ENCODE results near the gene PCNX2. TPM values are rescaled to one million over a fixed set of nuclear protein-coding genes. Genes with fewer than 3 reads are reported as not detected.

The PCNX2 gene, protein sequence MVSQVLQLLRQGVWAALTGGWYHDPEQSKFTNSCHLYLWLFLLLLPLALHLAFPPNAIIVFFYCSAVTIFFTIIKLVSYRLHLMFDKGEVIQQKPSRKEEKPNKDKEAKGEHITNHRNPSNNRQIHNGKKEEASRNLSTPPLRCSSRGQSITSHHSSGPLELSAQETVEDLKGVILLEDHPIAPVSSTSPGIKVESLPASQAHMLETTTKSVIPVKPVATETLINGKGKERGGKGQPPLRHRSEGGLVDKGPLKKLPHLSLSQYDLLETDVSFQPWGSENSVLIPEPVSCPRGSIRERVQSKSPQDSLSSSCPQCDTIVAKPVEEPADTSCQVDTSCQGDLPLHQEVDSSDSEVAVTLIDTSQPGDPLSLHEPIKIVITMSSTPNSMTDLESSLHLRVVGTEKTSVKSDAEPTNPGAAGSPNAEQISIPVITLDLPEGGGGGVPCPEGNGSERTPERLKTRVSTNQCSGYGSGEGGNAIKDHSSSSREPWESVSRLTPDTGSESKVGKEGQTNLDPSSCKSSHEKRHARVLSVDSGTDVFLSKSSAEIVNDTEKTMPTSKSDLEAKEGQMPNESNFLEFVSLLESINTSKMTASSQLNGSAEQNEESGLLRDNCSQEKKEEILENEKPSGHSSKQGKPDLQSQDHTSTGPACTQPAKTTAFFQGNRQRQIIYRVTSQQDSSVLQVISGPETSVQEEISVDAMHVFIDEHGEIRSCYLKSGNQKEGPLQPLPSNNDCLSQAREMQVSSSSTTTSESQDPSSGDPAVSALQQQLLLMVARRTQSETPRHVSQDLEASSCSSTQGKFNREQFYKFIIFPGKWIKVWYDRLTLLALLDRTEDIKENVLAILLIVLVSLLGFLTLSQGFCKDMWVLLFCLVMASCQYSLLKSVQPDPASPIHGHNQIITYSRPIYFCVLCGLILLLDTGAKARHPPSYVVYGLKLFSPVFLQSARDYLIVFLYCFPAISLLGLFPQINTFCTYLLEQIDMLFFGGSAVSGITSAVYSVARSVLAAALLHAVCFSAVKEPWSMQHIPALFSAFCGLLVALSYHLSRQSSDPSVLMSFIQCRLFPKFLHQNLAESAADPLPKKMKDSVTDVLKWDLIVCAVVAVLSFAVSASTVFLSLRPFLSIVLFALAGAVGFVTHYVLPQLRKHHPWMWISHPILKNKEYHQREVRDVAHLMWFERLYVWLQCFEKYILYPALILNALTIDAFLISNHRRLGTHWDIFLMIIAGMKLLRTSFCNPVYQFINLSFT (N-terminal part only)
- total RNA-seq (10 to 100 TPM; 64.1 to 70.1 TPM), total RNA-seq (113 to 129 reads per million in 2 donors)

DNA sequence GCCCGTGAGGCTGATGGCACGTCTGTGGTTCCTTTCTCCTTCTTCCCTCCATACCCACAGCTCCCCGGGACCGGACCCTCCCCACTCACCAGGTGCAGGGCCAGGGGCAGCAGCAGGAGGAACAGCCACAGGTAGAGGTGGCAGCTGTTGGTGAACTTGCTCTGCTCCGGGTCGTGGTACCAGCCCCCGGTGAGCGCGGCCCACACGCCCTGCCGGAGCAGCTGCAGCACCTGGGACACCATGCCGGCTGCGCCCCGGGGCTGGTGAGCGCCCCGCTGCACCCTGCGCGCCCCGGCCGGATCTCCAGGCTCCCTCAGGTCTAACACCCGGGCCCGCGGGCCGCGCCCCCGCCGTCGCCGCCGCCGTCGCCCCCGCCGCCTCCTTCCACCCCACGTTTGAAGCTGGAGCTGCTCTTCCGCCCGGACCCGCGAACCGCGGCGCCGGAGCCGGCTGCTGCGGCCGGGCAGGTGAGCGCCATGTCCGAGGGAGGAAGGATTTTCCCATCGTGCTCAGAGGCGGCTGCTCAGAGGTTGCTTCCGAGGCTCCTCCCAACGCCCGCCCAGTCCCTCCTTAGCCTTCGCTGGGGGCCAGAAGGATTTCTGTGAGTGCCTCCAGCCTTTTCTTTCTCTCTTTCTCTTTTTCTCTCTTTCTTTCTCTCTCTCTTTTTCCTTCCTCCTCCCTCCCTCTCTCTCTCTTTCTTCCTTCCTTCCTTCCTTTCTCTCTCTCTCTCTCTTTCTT lies at the start of gene PCNX2:
Gene PCNX2, minus strand, starts transcription at position 489 of the 738 bp plus-strand sequence. Its CDS starts 247 bp downstream, at position 242.
- H3K4me1 Mint-ChIP-seq, result peaks cover 34% of the 10 kb centered on the region
- no peaks in the 10 kb centered on the region for H3K36me3 Mint-ChIP-seq (ENCODE audit: low read depth)
- no peak within 1 kb of the TSS for H3K4me3 Mint-ChIP-seq
- ATAC-seq, result peak; percentile 90
- peak within 1 kb of the TSS; percentile 96 for H3K27ac Mint-ChIP-seq
- H3K27me3 Mint-ChIP-seq, result no peaks in the 10 kb centered on the region
- H3K9me3 ChIP-seq (ENCODE audit: control insufficient read depth, low read length, poor library complexity, severe bottlenecking), result no peaks in the 10 kb centered on the region
- DNase-seq, result peak; percentile 38 to 50 (median 46)

DNA sequence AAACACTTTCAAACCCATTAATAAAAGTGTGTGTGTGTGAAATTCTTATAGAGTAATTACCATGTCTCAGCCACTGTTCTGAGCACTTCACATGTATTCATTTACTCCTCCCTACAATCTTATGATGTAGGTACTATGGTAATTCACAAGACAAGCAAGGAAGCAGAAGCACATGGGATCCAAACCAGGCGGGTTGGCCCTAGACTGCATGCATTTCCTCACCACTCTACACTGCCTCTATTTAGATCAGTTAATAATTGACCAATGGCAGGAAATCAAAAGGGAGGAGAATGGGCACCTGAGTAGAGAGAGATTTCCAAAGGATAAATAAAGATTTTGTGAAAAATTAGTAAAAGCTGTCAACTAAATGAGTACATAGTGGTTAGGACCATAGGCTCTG lies 47.7 kb upstream of the PCNX2 start:
- H3K27me3 Mint-ChIP-seq, result peaks cover 25% of the 10 kb centered on the region

DNA sequence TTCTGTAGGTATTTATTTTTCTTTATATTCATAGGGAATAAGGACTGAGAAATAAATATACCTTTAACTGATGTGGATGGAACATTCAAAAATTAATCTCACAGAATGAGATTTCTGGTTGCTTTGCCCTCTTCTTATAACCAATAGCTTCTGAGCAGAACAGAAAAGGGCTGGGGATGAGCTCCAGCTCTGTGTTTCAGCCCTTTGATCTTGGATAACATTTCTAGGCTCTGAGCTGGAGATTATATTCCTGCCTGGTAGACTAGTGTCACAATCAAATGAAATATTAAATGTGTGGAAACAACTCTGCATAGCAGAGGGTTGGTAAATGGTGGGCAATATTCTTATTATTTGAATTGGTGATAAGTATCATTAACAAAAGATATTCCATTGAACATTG lies 46.6 kb upstream of the PCNX2 start:
- H3K4me1 Mint-ChIP-seq, result peaks cover 2% of the 10 kb centered on the region
- no peak overlapping the region for H3K27ac Mint-ChIP-seq
- H3K36me3 Mint-ChIP-seq (ENCODE audit: low read depth), result peaks cover 5% of the 10 kb centered on the region
- DNase-seq (no peak), ATAC-seq (no peak)
- no peak overlapping the region for H3K4me3 Mint-ChIP-seq
- no peaks in the 10 kb centered on the region for H3K9me3 ChIP-seq (ENCODE audit: control insufficient read depth, low read length, poor library complexity, severe bottlenecking)
- H3K27me3 Mint-ChIP-seq, result peaks cover 36% of the 10 kb centered on the region

More for the DNA sequence above, 47.7 kb upstream of the PCNX2 start:
- Mint-ChIP-seq H3K4me3 (no peak overlapping the region), H3K4me1 (peaks cover 2% of the 10 kb centered on the region), H3K36me3 (ENCODE audit: low read depth) (peaks cover 5% of the 10 kb centered on the region), H3K27ac (no peak overlapping the region)
- no peak for ATAC-seq
- no peak for DNase-seq
- H3K9me3 ChIP-seq (ENCODE audit: control insufficient read depth, low read length, poor library complexity, severe bottlenecking), result no peaks in the 10 kb centered on the region

DNA sequence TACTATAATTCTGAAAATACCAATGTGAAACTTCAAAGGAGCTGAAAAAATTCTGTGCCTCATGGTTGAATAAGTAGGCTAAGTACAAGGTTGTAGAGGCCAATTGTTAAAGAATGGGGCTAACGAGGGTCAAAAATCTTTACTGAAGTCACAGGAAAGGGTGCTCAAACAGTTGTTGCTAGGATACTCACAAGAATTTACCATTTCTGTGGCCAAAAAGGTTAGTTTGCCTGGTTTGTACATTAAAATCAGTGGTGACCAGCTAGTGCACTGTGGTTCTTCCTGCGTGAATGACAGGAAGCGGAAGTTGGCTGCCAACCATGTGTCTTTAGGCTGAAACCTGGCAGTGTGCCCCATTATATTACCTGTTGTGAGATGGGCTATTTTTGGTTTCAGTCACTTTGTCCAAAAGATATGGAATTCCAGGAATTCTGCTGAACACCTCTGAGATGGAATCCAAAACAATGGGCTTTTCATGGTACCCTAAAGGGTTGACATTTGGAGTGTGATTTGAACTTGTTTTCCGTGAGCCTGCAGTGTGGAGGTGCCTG lies 45.5 kb upstream of the PCNX2 start:
- H3K4me3 Mint-ChIP-seq, result peak overlapping the region; percentile 33
- DNase-seq, result no peak
- H3K9me3 ChIP-seq (ENCODE audit: control insufficient read depth, low read length, poor library complexity, severe bottlenecking), result no peaks in the 10 kb centered on the region
- peaks cover 42% of the 10 kb centered on the region for H3K27me3 Mint-ChIP-seq
- H3K27ac Mint-ChIP-seq, result no peak overlapping the region
- ATAC-seq, result no peak
- H3K4me1 Mint-ChIP-seq, result peaks cover 2% of the 10 kb centered on the region
- peaks cover 8% of the 10 kb centered on the region for H3K36me3 Mint-ChIP-seq (ENCODE audit: low read depth)

DNA sequence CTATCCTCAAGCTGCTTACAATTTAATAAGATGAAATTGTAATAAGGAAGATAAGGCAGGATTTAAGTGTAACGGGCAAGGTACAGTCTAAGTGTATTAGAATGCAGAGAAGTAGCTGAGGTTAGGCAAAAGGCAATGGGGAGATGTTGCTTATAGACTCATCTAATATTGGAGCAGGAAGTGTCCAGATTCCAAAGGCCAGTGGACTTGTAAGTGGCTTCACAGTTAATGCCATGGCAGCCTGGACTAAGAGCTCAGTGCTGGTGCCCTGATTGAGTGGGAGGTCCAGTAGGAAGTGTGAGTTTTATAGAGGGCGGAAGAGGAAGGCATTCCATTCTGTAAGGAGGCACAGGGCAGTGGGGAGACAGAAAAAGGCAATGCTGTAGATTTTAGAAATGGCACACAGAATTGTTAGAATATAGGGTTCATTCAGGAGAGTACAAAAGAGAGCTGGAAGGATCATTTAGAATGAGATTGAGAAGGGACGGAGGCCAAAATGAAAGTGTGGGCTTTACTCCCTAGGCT lies 44.6 kb upstream of the PCNX2 start:
- H3K4me3 Mint-ChIP-seq, result no peak overlapping the region
- H3K9me3 ChIP-seq (ENCODE audit: control insufficient read depth, low read length, poor library complexity, severe bottlenecking), result no peaks in the 10 kb centered on the region
- ATAC-seq, result no peak
- DNase-seq, result no peak
- H3K4me1 Mint-ChIP-seq, result peaks cover 2% of the 10 kb centered on the region
- no peak overlapping the region for H3K27ac Mint-ChIP-seq
- peaks cover 8% of the 10 kb centered on the region for H3K36me3 Mint-ChIP-seq (ENCODE audit: low read depth)
- H3K27me3 Mint-ChIP-seq, result peaks cover 42% of the 10 kb centered on the region

DNA sequence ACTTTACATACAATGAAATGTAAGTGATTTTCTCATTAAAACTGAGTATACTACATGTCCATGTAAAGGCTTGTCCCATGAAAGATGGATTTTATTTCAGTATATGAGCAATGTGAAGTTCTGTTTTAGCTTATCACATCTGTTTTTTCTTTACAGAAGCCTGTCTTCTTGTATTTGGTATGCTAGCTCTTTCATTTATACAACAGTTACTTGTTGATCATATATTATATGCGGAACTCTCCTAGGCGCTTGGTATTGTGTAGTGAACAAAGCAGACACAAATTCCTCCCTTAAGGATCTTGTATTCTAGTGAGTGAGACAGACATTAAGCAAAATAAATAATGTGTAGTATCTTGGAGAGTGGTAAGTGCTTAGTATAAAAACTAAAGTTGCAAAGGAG lies 42.6 kb upstream of the PCNX2 start:
- H3K36me3 Mint-ChIP-seq (ENCODE audit: low read depth), result peaks cover 8% of the 10 kb centered on the region
- no peak overlapping the region for H3K4me3 Mint-ChIP-seq
- H3K27me3 Mint-ChIP-seq, result peaks cover 49% of the 10 kb centered on the region
- H3K27ac Mint-ChIP-seq, result no peak overlapping the region
- no peak for ATAC-seq
- peaks cover 2% of the 10 kb centered on the region for H3K4me1 Mint-ChIP-seq
- H3K9me3 ChIP-seq (ENCODE audit: control insufficient read depth, low read length, poor library complexity, severe bottlenecking), result no peaks in the 10 kb centered on the region
- DNase-seq, result no peak

DNA sequence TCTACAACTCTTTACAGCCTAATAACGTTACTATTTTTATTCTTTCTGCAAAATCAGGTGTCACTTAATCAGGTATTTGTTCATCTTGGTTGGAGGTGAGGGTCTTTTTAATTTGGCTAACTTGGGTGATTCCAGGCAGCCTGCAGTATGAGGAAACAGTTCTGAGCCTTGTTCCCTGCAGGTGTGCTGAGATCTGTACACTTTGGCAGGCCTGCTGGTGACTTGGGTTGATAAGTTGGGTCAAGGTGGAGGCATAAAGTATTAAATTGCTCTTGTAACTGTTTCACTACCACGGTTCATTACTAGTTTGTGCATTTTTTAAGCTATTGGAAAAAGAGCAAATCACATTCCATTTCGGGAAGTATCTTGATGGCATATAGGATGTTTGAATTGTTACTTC lies 42.0 kb upstream of the PCNX2 start:
- ATAC-seq (no peak), DNase-seq (no peak)
- Mint-ChIP-seq H3K27ac (no peak overlapping the region), H3K27me3 (peaks cover 49% of the 10 kb centered on the region), H3K36me3 (ENCODE audit: low read depth) (peaks cover 8% of the 10 kb centered on the region), H3K4me1 (peaks cover 2% of the 10 kb centered on the region), H3K4me3 (no peak overlapping the region)
- no peaks in the 10 kb centered on the region for H3K9me3 ChIP-seq (ENCODE audit: control insufficient read depth, low read length, poor library complexity, severe bottlenecking)

DNA sequence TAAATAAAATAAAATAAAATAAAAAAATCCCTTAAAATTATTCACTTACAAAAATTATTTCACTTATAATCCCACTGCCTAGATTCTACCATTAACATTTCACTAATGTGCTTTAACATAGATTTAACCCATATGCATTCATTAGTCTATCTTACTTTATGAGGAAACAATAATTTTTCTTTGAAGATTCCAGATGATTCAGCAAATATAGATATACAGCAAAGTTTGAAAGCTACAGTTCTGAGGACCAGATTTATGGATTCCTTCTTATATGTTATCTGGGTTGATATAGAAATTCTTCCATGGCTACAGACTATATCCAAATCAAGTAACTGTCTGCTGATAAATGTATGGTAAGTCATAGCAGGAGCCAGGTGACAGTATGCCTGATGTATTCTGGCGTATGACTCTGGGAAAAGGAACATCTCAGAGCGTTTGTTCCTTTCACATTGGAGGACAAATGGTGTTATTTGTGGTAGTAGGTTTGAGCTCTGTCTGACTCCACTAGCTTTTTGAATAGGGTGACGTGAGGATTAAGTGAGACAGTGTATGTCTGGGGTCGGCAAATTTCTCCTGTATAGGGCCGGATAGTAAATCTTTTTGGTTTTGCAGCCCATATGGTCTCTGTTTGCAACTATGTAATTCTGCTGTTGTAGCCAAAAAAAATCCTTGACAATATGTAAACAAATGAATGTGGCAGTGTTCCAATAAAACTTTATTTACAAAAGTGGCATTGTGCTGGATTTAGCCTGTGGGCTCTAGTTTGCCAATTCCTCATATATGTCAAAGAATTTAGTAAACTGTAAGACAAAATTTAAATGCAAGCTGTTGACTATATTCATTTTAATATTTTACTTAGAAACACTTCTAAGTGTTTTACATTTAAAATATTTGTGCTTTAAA lies 41.3 kb upstream of the PCNX2 start:
- peaks cover 2% of the 10 kb centered on the region for H3K4me1 Mint-ChIP-seq
- ATAC-seq (no peak), DNase-seq (no peak)
- H3K27ac Mint-ChIP-seq, result no peak overlapping the region
- peaks cover 43% of the 10 kb centered on the region for H3K27me3 Mint-ChIP-seq
- H3K36me3 Mint-ChIP-seq (ENCODE audit: low read depth), result peaks cover 8% of the 10 kb centered on the region
- H3K9me3 ChIP-seq (ENCODE audit: control insufficient read depth, low read length, poor library complexity, severe bottlenecking), result no peaks in the 10 kb centered on the region
- no peak overlapping the region for H3K4me3 Mint-ChIP-seq

DNA sequence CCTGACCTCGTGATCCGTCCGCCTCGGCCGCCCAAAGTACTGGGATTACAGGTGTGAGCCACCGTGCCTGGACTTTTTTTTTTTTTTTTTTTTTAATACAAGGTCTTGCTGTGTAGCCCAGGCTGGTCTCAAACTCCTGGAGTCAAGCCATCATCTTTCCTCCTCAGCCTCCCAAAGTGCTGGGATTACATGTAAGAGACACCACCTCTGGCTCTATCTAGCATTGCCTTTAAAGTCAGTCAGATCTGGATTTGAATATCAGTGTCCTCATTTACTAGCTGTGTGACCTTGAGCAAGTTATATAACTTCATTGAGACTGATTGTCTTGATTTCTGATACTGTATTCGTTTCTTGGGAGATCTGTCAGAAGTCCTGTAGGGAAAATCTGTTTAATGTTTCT lies 38.6 kb upstream of the PCNX2 start:
- H3K9me3 ChIP-seq (ENCODE audit: control insufficient read depth, low read length, poor library complexity, severe bottlenecking), result no peaks in the 10 kb centered on the region
- peaks cover 3% of the 10 kb centered on the region for H3K36me3 Mint-ChIP-seq (ENCODE audit: low read depth)
- DNase-seq (no peak), ATAC-seq (no peak)
- H3K27me3 Mint-ChIP-seq, result peaks cover 30% of the 10 kb centered on the region
- H3K27ac Mint-ChIP-seq, result no peak overlapping the region
- H3K4me1 Mint-ChIP-seq, result no peaks in the 10 kb centered on the region
- H3K4me3 Mint-ChIP-seq, result no peak overlapping the region

DNA sequence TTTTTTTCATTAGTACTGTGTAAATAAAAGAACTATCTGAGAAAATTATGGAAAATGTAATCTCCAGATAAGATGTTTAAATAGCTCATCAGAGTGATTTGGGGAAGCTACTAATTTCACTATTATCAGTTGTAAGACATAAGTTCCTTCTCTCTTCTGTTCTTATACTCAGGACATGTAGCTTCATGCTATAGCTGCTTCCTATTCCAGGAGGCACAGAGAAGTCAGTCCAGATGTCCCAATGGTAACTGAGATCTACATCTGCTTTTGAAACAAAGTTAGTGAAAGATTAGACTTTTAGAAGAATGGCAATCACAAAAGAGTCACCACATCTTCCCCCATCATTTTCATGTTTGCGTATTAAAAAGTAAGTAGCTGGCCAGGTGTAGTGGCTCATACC lies 37.6 kb upstream of the PCNX2 start:
- no peak overlapping the region for H3K27ac Mint-ChIP-seq
- DNase-seq (no peak), ATAC-seq (no peak)
- H3K27me3 Mint-ChIP-seq, result peaks cover 22% of the 10 kb centered on the region
- no peak overlapping the region for H3K4me3 Mint-ChIP-seq
- peaks cover 3% of the 10 kb centered on the region for H3K36me3 Mint-ChIP-seq (ENCODE audit: low read depth)
- H3K4me1 Mint-ChIP-seq, result no peaks in the 10 kb centered on the region
- no peaks in the 10 kb centered on the region for H3K9me3 ChIP-seq (ENCODE audit: control insufficient read depth, low read length, poor library complexity, severe bottlenecking)

DNA sequence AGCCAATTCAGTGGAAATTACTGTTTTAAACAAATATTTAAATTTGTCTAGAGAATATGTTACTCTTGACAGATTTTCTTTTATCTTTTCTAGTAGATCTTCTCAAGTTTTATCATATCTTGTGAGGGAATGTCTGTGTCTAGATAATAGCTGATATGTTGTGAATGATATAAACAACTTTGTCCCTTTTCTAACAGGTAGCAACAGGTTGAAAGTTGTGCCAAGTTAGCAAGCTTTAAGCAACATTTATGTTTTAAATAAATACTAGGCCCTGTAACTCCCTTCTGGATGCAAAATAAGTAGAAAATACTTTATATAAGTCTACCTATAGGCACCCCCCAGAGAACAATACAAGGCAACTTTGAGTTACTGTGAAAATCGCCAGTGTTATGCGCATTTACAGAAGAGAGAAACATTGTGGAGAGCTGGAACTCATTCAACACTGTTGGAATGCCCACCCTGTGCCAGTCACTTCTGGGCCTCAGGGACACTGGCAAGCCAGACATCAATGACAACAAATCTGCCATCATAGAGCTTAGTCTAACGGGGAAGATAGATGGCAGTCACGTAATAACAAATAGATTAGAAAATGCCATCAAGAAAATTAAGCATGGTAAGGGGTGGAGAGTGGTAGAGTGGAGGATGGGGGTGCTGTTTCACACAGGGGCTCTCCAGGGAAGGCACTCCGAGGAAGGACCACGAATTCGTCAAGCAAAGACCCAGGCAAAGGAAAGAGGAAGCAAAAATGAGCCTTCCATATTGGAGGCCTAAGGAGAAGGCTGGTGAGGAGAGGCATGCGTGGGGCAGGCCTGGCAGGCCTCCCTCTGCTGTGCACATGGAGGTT lies 36.4 kb upstream of the PCNX2 start:
- no peak overlapping the region for H3K27ac Mint-ChIP-seq
- peaks cover 11% of the 10 kb centered on the region for H3K27me3 Mint-ChIP-seq
- ATAC-seq, result no peak
- peak overlapping the region; percentile 28 for H3K4me3 Mint-ChIP-seq
- peaks cover 3% of the 10 kb centered on the region for H3K4me1 Mint-ChIP-seq
- H3K36me3 Mint-ChIP-seq (ENCODE audit: low read depth), result peaks cover 2% of the 10 kb centered on the region
- H3K9me3 ChIP-seq (ENCODE audit: control insufficient read depth, low read length, poor library complexity, severe bottlenecking), result no peaks in the 10 kb centered on the region
- no peak for DNase-seq

Data from T-helper 17 cell (primary cell).